Activated CD4-positive, alpha-beta T cell treated with anti-CD3 and anti-CD28 coated beads for 1 hour (primary cell): ENCODE results near the gene WDR46.

Source experiments
- DNase-seq: peaks from one replicate; pipeline ENCODE4 v3.0.0-alpha.2; 2020

The WDR46 gene

GRCh38 chr6:33288921-33289783, at the start of gene WDR46, which contains the start of gene PFDN6:
Gene WDR46, minus strand, starts transcription at chr6:33289239. Its CDS starts 69 bp downstream, at chr6:33289170.
Gene PFDN6, plus strand, starts transcription at chr6:33289601. Its CDS starts 256 bp downstream, at chr6:33289857.
- DNase-seq = peak; percentile 68

- no peak for DNase-seq
Observed at GRCh38 chr6:33336495-33336894, 47.5 kb upstream of the WDR46 start.

GRCh38 chr6:33335916-33336315, 46.9 kb upstream of the WDR46 start:
- DNase-seq = no peak

GRCh38 chr6:33333666-33334065, 44.6 kb upstream of the WDR46 start:
- DNase-seq = no peak

GRCh38 chr6:33330736-33331135, 41.7 kb upstream of the WDR46 start:
- DNase-seq = no peak

- DNase-seq = no peak
Observed at GRCh38 chr6:33329058-33329457, 40.0 kb upstream of the WDR46 start.

GRCh38 chr6:33324125-33324524, 35.1 kb upstream of the WDR46 start:
- no peak for DNase-seq

- no peak for DNase-seq
Observed at GRCh38 chr6:33323623-33323948, 34.5 kb upstream of the WDR46 start.

GRCh38 chr6:33321227-33321626, 32.2 kb upstream of the WDR46 start:
- DNase-seq = no peak

GRCh38 chr6:33320315-33321181, 31.5 kb upstream of the WDR46 start:
- DNase-seq = no peak

GRCh38 chr6:33319939-33320314, 30.9 kb upstream of the WDR46 start:
- no peak for DNase-seq

GRCh38 chr6:33318426-33319073, 29.5 kb upstream of the WDR46 start:
- DNase-seq = no peak

- peak; percentile 91 for DNase-seq
Observed at GRCh38 chr6:33317669-33318425, 28.8 kb upstream of the WDR46 start, which contains the start of gene ZBTB22. Gene ZBTB22, minus strand, starts transcription at chr6:33317744. Its CDS starts 828 bp downstream, at chr6:33316916.

GRCh38 chr6:33317419-33317668, 28.3 kb upstream of the WDR46 start:
- no peak for DNase-seq

GRCh38 chr6:33316603-33317418, 27.8 kb upstream of the WDR46 start:
- no peak for DNase-seq

- no peak for DNase-seq
Observed at GRCh38 chr6:33315793-33316602, 27.0 kb upstream of the WDR46 start.

- DNase-seq = no peak
Observed at GRCh38 chr6:33314943-33315792, 26.1 kb upstream of the WDR46 start.

- DNase-seq = peak; percentile 55
Observed at GRCh38 chr6:33314515-33314942, 25.5 kb upstream of the WDR46 start.

- DNase-seq = peak; percentile 77
Observed at GRCh38 chr6:33313709-33314514, 24.9 kb upstream of the WDR46 start, which contains the start of gene TAPBP. Gene TAPBP, minus strand, starts transcription at chr6:33314078. Its CDS starts 37 bp downstream, at chr6:33314041.
